H1 (cell line): ENCODE results near the gene HOXB5. TPM values are rescaled to one million over a fixed set of nuclear protein-coding genes. Genes with fewer than 3 reads are reported as not detected.
A peak's percentile ranks its signal among the peaks of the same experiment; 100 is the strongest.

ENCODE experiments used
- CTCF ChIA-PET: fragments of 300-600 bp; sonication (Branson Sonifier 250); formaldehyde crosslinking; loops from one replicate; lab custom pipeline; 2021; ENCODE audit not compliant: partially characterized antibody; lab: Charles Lee
- POLR2A ChIA-PET: fragments of 300-600 bp; sonication (Branson Sonifier 250); formaldehyde crosslinking; loops from one replicate; lab custom pipeline; 2021; ENCODE audit warnings: inconsistent platforms; ENCODE audit not compliant: partially characterized antibody; lab: Charles Lee
- DNase-seq, 2 experiments: peaks; one replicate each; pipeline versions ENCODE4 v3.0.0 to v3.0.0-alpha.2; 2010 to 2022; ENCODE audit warnings: low spot score in 2 of 2, low read depth in 1 of 2, mixed read lengths in 1 of 2
- FAIRE-seq: peaks from 2 replicates; lab custom pipeline; 2011; peaks lifted over from hg19 to GRCh38; lab: Jason Lieb, UNC
- H2AFZ ChIP-seq: 2 replicates; pipeline ENCODE4 v1.8.1; 2012; ENCODE audit warnings: low read length, inconsistent platforms
- H2AK5ac ChIP-seq: 2 replicates; pipeline ENCODE4 v1.6.1; 2013; ENCODE audit warnings: low read depth, low read length
- H2BK120ac ChIP-seq: replicated peaks from 2 replicates; pipeline ENCODE3; 2013; ENCODE audit warnings: low read depth, low read length, inconsistent platforms
- H2BK12ac ChIP-seq: 2 replicates; pipeline ENCODE4 v1.6.1; 2013; ENCODE audit warnings: low read depth, low read length
- H2BK15ac ChIP-seq: 2 replicates; pipeline ENCODE4 v1.6.1; 2013; ENCODE audit warnings: low read length
- H2BK20ac ChIP-seq: 2 replicates; pipeline ENCODE4 v1.6.1; 2013; ENCODE audit warnings: low read length
- H2BK5ac ChIP-seq: 2 replicates; pipeline ENCODE4 v1.6.1; 2013; ENCODE audit warnings: low read depth, low read length
- H3K14ac ChIP-seq: 2 replicates; pipeline ENCODE4 v1.6.1; 2013; ENCODE audit warnings: inconsistent platforms; ENCODE audit not compliant: insufficient read length
- H3K18ac ChIP-seq: 2 replicates; pipeline ENCODE4 v1.6.1; 2013; ENCODE audit warnings: low read length; ENCODE audit errors: extremely low read depth
- H3K23ac ChIP-seq: 2 replicates; pipeline ENCODE4 v1.6.1; 2013; ENCODE audit warnings: inconsistent platforms; ENCODE audit not compliant: insufficient read length
- H3K23me2 ChIP-seq: 2 replicates; pipeline ENCODE4 v1.6.1; 2013; ENCODE audit warnings: low read depth, low read length
- H3K27ac ChIP-seq: 2 replicates; pipeline ENCODE4 v1.6.1; 2011; ENCODE audit warnings: low read depth, low read length, inconsistent platforms
- H3K27me3 ChIP-seq, 4 experiments: replicated peaks in 1 of 4; 1 replicate in 1 of 4; 2 replicates in 3 of 4; pipeline versions ENCODE4 v1.6.1 to v1.8.1; 2011 to 2013; ENCODE audit warnings: low read length in 3 of 4, mild to moderate bottlenecking in 3 of 4, inconsistent platforms in 2 of 4, mixed read lengths in 2 of 4, moderate library complexity in 1 of 4; ENCODE audit not compliant: control insufficient read depth in 3 of 4, insufficient read depth in 3 of 4; ENCODE audit errors: extremely low read depth in 1 of 4
- H3K36me3 ChIP-seq, 4 experiments: 2 replicates each; pipeline versions ENCODE4 v1.6.1 to v1.8.1; 2011 to 2013; ENCODE audit warnings: mild to moderate bottlenecking in 4 of 4, low read length in 3 of 4, moderate library complexity in 2 of 4, control low read depth in 1 of 4, inconsistent platforms in 1 of 4; ENCODE audit not compliant: insufficient read depth in 4 of 4, control insufficient read depth in 2 of 4
- H3K4ac ChIP-seq: replicated peaks from 2 replicates; pipeline ENCODE3; 2013; ENCODE audit warnings: low read length, low read depth, mixed read lengths, inconsistent platforms; ENCODE audit not compliant: insufficient read length
- H3K4me1 ChIP-seq, 4 experiments: replicated peaks in 1 of 4; 1 replicate in 1 of 4; 2 replicates in 3 of 4; pipeline versions ENCODE4 v1.6.1 to v1.8.1; 2011 to 2013; ENCODE audit warnings: low read length in 3 of 4, inconsistent platforms in 2 of 4, mixed read lengths in 1 of 4; ENCODE audit not compliant: insufficient read depth in 4 of 4, control insufficient read depth in 3 of 4
- H3K4me2 ChIP-seq, 2 experiments: 2 replicates each; pipeline versions ENCODE4 v1.6.1 to v1.8.1; 2011 to 2013; ENCODE audit warnings: low read depth in 2 of 2, low read length in 2 of 2, control low read depth in 1 of 2, inconsistent platforms in 1 of 2, mild to moderate bottlenecking in 1 of 2; ENCODE audit not compliant: insufficient read depth in 1 of 2
- H3K4me3 ChIP-seq, 4 experiments: fragments of 200-600, 300-600 bp in 1 of 4; sonication (generic), shearing (Covaris generic), sonication (Bioruptor Twin) in 1 of 4; 2 replicates each; pipeline versions ENCODE4 v1.5.1 to v1.8.1; 2011 to 2016; ENCODE audit warnings: low read length in 4 of 4, low read depth in 3 of 4, control low read depth in 2 of 4, inconsistent platforms in 2 of 4, mild to moderate bottlenecking in 2 of 4, mixed read lengths in 1 of 4, moderate library complexity in 1 of 4; ENCODE audit not compliant: insufficient read depth in 2 of 4; ENCODE audit errors: extremely low read depth in 1 of 4
- H3K56ac ChIP-seq: replicated peaks from 2 replicates; pipeline ENCODE3; 2013; ENCODE audit warnings: low read depth, mild to moderate bottlenecking, mixed read lengths, low read length, inconsistent platforms; ENCODE audit not compliant: insufficient read length
- H3K79me1 ChIP-seq: 2 replicates; pipeline ENCODE4 v1.6.1; 2013; ENCODE audit warnings: low read depth, low read length, control low read depth
- H3K79me2 ChIP-seq, 2 experiments: 2 replicates each; pipeline versions ENCODE4 v1.6.1 to v1.8.1; 2012 to 2013; ENCODE audit warnings: low read length in 2 of 2, mild to moderate bottlenecking in 2 of 2, inconsistent platforms in 1 of 2; ENCODE audit not compliant: insufficient read depth in 2 of 2, control insufficient read depth in 1 of 2
- H3K9ac ChIP-seq, 4 experiments: replicated peaks in 1 of 4; 1 replicate in 1 of 4; 2 replicates in 3 of 4; pipeline versions ENCODE4 v1.6.1 to v1.8.1; 2011 to 2013; ENCODE audit warnings: low read depth in 3 of 4, low read length in 3 of 4, control low read depth in 2 of 4, mild to moderate bottlenecking in 2 of 4, moderate library complexity in 2 of 4, inconsistent platforms in 1 of 4; ENCODE audit errors: extremely low read depth in 1 of 4
- H3K9me3 ChIP-seq, 2 experiments: 2 replicates each; pipeline versions ENCODE4 v1.6.1 to v1.8.1; 2012 to 2013; ENCODE audit warnings: mild to moderate bottlenecking in 2 of 2, moderate library complexity in 2 of 2, control low read depth in 1 of 2, inconsistent platforms in 1 of 2, low read depth in 1 of 2, low read length in 1 of 2, mixed read lengths in 1 of 2; ENCODE audit not compliant: insufficient read depth in 2 of 2
- H4K20me1 ChIP-seq, 2 experiments: replicated peaks in 1 of 2; 2 replicates each; pipeline versions ENCODE3 to v1.8.1; 2011 to 2013; ENCODE audit warnings: inconsistent platforms in 2 of 2, low read length in 2 of 2, mild to moderate bottlenecking in 1 of 2; ENCODE audit not compliant: insufficient read depth in 2 of 2, control insufficient read depth in 1 of 2
- H4K5ac ChIP-seq: 2 replicates; pipeline ENCODE4 v1.6.1; 2013; ENCODE audit warnings: low read length, low read depth, mixed read lengths, inconsistent platforms; ENCODE audit not compliant: insufficient read length
- H4K8ac ChIP-seq: 2 replicates; pipeline ENCODE4 v1.8.0; 2013; ENCODE audit warnings: mild to moderate bottlenecking, moderate library complexity, low read length, inconsistent platforms; ENCODE audit not compliant: insufficient read depth; ENCODE audit errors: extremely low read depth
- H4K91ac ChIP-seq: replicated peaks from 2 replicates; pipeline ENCODE3; 2013; ENCODE audit warnings: low read length, mixed read lengths, inconsistent platforms; ENCODE audit not compliant: insufficient read length
- CBX8 ChIP-seq: fragments of 300-800, 300-1000 bp; sonication (generic); IDR thresholded peaks from 2 replicates; pipeline ENCODE4 v1.7.1; 2016; ENCODE audit warnings: low read depth, low read length, borderline replicate concordance
- CREB1 ChIP-seq: IDR thresholded peaks from 2 replicates; pipeline ENCODE4 v1.6.1; 2012; ENCODE audit warnings: inconsistent platforms
- EZH2 ChIP-seq: fragments of 200-600 bp; sonication (generic); IDR thresholded peaks from 2 replicates; pipeline ENCODE4 v1.7.1; 2012; ENCODE audit warnings: low read depth, mild to moderate bottlenecking, moderate library complexity, low read length, inconsistent platforms; ENCODE audit not compliant: severe bottlenecking
- KDM1A ChIP-seq: fragments of 200-600, 300-600 bp; sonication (generic); IDR thresholded peaks from 2 replicates; pipeline ENCODE4 v1.7.1; 2016; ENCODE audit warnings: mild to moderate bottlenecking, low read length, borderline replicate concordance
- NRF1 ChIP-seq: IDR thresholded peaks from 2 replicates; pipeline ENCODE4 v1.6.1; 2011; ENCODE audit warnings: mild to moderate bottlenecking, low read depth, low read length, improper control_type of control experiment
- RNF2 ChIP-seq: fragments of 200-900, 300-1000 bp; sonication (generic); IDR thresholded peaks from 2 replicates; pipeline ENCODE4 v1.7.1; 2016; ENCODE audit warnings: borderline replicate concordance, low read depth, mild to moderate bottlenecking, antibody characterized with exemption, low read length; ENCODE audit not compliant: poor library complexity, severe bottlenecking; ENCODE audit errors: missing control alignments
- SIRT6 ChIP-seq: IDR thresholded peaks from one replicate; pipeline ENCODE4 v1.7.1; 2012; ENCODE audit warnings: low read length, inconsistent platforms
- SUZ12 ChIP-seq: fragments of 200-600 bp; sonication (generic); IDR thresholded peaks from 2 replicates; pipeline ENCODE4 v1.6.1; 2012; ENCODE audit warnings: mild to moderate bottlenecking, inconsistent platforms, low read length, moderate library complexity, mixed read lengths
- TAF7 ChIP-seq: optimal IDR thresholded peaks from 2 replicates; pipeline ENCODE3; 2011; ENCODE audit warnings: low read depth, mild to moderate bottlenecking, inconsistent platforms, low read length, moderate library complexity, borderline replicate concordance
- TBP ChIP-seq: IDR thresholded peaks from 2 replicates; pipeline ENCODE4 v1.6.1; 2011; ENCODE audit warnings: low read depth, low read length, improper control_type of control experiment
- WGBS, 2 experiments: shearing (Covaris generic) in 1 of 2; methylation state at CpG; one replicate each; pipeline versions ENCODE4 v1.1.6 to v1.1.7; 2013 to 2015; ENCODE audit warnings: low lambda C conversion rate in 2 of 2, mixed read lengths in 2 of 2, inconsistent platforms in 1 of 2, low coverage in 1 of 2, missing lambda C conversion rate in 1 of 2; ENCODE audit not compliant: insufficient replicate concordance in 2 of 2, insufficient coverage in 1 of 2, insufficient read length in 1 of 2; ENCODE audit errors: extremely low coverage in 1 of 2, missing lambda C conversion rate in 1 of 2; 5-methylcytosine and 5-hydroxymethylcytosine counted together
- polyA plus RNA-seq, 7 experiments: library from polyadenylated mRNA; depleted of rRNA in 3 of 7; stranded (reverse) in 5 of 7; unstranded in 2 of 7; fragments of >200 nt in 5 of 7; fragments of 200-250 nt in 2 of 7; gene quantifications; 1 replicate in 5 of 7; 2 replicates in 1 of 7; 4 replicates in 1 of 7; pipeline versions ENCODE4 v1.2.1 to v1.2.3, GENCODE V29; 2011 to 2013; ENCODE audit warnings: missing spikeins in 2 of 7, mixed read lengths in 2 of 7
- total RNA-seq: library from RNA; stranded (reverse); fragmentation: NEBNext Ultra II Directional; extraction: Animal tissue kit (Norgen Biotek cat#: 25700); gene quantifications from 2 replicates; pipeline ENCODE4 v1.2.1, GENCODE V29; 2021

The HOXB5 gene
- total and polyA plus RNA-seq, 2 of the 8 experiments (the other 6 are each of a cell fraction or from before 2014, with no cell fraction given): not detected

- TF ChIP-seq SUZ12 (peak; percentile 81), EZH2 (peak; percentile 75), RNF2 (peak; percentile 82), TBP (no peak), CREB1 (no peak), SIRT6 (no peak), TAF7 (no peak), NRF1 (no peak), CBX8 (peak; percentile 46; the same call in 1 of the 2 replicates), KDM1A (no peak)
- no peak overlapping the region for H2AFZ ChIP-seq
- H3K56ac ChIP-seq: no peak overlapping the region
- no peaks in the 10 kb centered on the region; the same call in 1 of the 2 replicates for H3K23me2 ChIP-seq
- H2BK15ac ChIP-seq: no peak overlapping the region
- no peak overlapping the region for H2BK120ac ChIP-seq
- no peak overlapping the region for H2BK20ac ChIP-seq
- H2AK5ac ChIP-seq: no peak overlapping the region
- H3K4me1 ChIP-seq: peaks cover 0 to 7% (median 4%) of the 10 kb centered on the region in 4 experiments; a peak in 3 of 7 replicates
- no peak overlapping the region for H3K18ac ChIP-seq
- H2BK5ac ChIP-seq: no peak overlapping the region
- H3K14ac ChIP-seq: no peak overlapping the region
- no peak overlapping the region for H3K4me2 ChIP-seq
- no peaks in the 10 kb centered on the region for H3K9me3 ChIP-seq
- no peak overlapping the region for H4K91ac ChIP-seq
- peaks cover 99 to 100% (median 100%) of the 10 kb centered on the region in 4 experiments for H3K27me3 ChIP-seq
- H3K9ac ChIP-seq: no peak overlapping the region
- H3K4ac ChIP-seq: no peak overlapping the region
- CTCF ChIA-PET: interaction anchor here (0.8 to 2.1 kb wide), 11 partner anchors 9 to 385 kb away, joined by 3 to 12 read pairs (median 5); no protein-coding TSS in a partner anchor
- H3K23ac ChIP-seq: no peak overlapping the region
- no peak overlapping the region for H2BK12ac ChIP-seq
- H3K27ac ChIP-seq: no peak overlapping the region
- H4K20me1 ChIP-seq: peaks cover 37 to 60% of the 10 kb centered on the region in 2 experiments
- POLR2A ChIA-PET: no interaction called here
- WGBS, 2 experiments: 15% methylated on average over 17 of the region's 17 CpGs; no CpG with 5 or more reads in 1 of the 2 experiments
- FAIRE-seq (no peak), DNase-seq (no peak)
- H3K79me1 ChIP-seq: no peaks in the 10 kb centered on the region
- peaks cover 0 to 3% (median 0%) of the 10 kb centered on the region in 4 experiments; a peak in 1 of 8 replicates for H3K36me3 ChIP-seq
- H3K79me2 ChIP-seq: no peaks in the 10 kb centered on the region
- H3K4me3 ChIP-seq: no peak overlapping the region
- H4K5ac ChIP-seq: no peak overlapping the region
- H4K8ac ChIP-seq: no peak overlapping the region
Observed at GRCh38 chr17:48600244-48601098, 6.9 kb upstream of the HOXB5 start.
